Stomach smooth muscle (tissue), 2 donors: ENCODE measurements around the gene TMEM63A.
A peak's percentile ranks its signal among the peaks of the same experiment; 100 is the strongest.

Source experiments
- H3K27ac ChIP-seq: one replicate; pipeline ENCODE4 v1.7.0; 2013; ENCODE audit warnings: mild to moderate bottlenecking, low read length, inconsistent platforms
- H3K27me3 ChIP-seq, 2 donors: one replicate each; pipeline ENCODE4 v1.7.0; 2013; ENCODE audit warnings: low read length in 2 of 2; ENCODE audit not compliant: insufficient read depth in 2 of 2, control insufficient read depth in 1 of 2
- H3K36me3 ChIP-seq, 2 donors: one replicate each; pipeline ENCODE4 v1.7.0; 2013; ENCODE audit warnings: low read length in 2 of 2; ENCODE audit not compliant: control insufficient read depth in 2 of 2, insufficient read depth in 2 of 2
- H3K4me1 ChIP-seq: one replicate; pipeline ENCODE4 v1.7.0; 2013; ENCODE audit warnings: low read length; ENCODE audit not compliant: control insufficient read depth, insufficient read depth
- H3K4me3 ChIP-seq, 2 donors: one replicate each; pipeline ENCODE4 v1.7.0; 2013; ENCODE audit warnings: low read length in 2 of 2
- H3K9ac ChIP-seq, 2 donors: one replicate each; pipeline ENCODE4 v1.7.0; 2013; ENCODE audit warnings: low read length in 2 of 2, mild to moderate bottlenecking in 1 of 2
- H3K9me3 ChIP-seq, 2 donors: one replicate each; pipeline ENCODE4 v1.7.0; 2013; ENCODE audit warnings: low read length in 2 of 2; ENCODE audit not compliant: control insufficient read depth in 2 of 2
- donor health status: healthy.
- donor health status: Pancreatic carcinoma.

TMEM63A gene

GRCh38 chr1:225908773-225909172, 26.6 kb upstream of the TMEM63A start:
- Histone ChIP-seq H3K27me3 (no peaks in the 10 kb centered on the region), H3K9ac (no peak overlapping the region), H3K9me3 (no peaks in the 10 kb centered on the region), H3K4me1 (peaks cover 10% of the 10 kb centered on the region), H3K4me3 (no peak overlapping the region), H3K27ac (no peak overlapping the region), H3K36me3 (no peaks in the 10 kb centered on the region)

DNA sequence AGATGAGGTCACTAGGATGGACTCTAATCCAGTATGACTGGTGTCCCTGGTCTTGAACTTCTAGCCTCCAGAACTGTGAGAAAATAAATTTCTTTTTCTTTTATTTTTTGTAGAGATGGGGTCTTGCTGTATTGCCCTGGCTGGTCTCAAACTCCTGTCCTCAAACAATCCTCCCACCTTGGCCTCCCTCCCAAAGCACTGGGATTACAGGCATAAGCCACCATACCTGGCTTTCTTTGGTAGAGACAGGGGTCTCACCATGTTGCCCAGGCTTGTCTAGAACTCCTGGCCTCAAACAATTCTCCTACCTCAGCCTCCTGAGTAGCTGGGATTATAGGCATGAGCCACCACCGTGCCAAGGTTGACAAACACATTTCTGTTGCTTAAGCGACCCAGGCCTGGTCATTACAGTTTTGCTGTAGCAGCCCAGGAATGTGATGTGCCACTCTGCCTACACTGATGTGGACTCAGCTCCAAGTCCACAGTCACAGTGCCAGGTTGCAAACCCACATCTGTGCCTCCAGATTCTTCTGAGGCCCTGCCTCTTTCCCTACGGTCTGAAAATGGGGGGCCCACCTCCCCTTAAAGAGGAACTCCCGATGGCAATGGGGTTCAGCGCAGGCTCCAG, 25.9 kb upstream of the TMEM63A start:
- Histone ChIP-seq H3K27me3 (no peaks in the 10 kb centered on the region), H3K4me3 (no peak overlapping the region), H3K9me3 (no peaks in the 10 kb centered on the region), H3K27ac (no peak overlapping the region), H3K9ac (no peak overlapping the region), H3K4me1 (peaks cover 10% of the 10 kb centered on the region), H3K36me3 (no peaks in the 10 kb centered on the region)

DNA sequence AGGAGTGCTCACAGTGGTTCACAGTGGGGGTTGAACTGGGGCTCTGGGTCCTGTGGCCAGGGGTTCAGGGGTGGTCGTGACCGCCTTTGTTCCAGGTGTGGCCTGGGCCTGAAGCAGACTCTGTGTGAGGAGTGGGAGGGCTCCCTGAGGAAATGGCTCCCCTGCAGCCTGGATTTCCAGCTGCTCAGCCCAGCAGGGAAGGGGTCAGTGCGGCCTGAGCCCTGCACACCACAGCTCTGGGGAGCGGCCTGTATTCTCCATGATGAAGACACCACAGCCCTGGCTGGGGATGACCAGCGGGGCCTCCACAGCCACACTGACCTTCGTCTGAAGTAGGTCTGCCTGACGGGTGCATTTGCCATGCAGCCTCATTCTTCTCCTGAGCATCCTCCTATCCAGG, 25.2 kb upstream of the TMEM63A start:
- no peaks in the 10 kb centered on the region for H3K36me3 ChIP-seq
- H3K9ac ChIP-seq: no peak overlapping the region
- no peak overlapping the region for H3K4me3 ChIP-seq
- H3K4me1 ChIP-seq: peaks cover 10% of the 10 kb centered on the region
- no peak overlapping the region for H3K27ac ChIP-seq
- H3K27me3 ChIP-seq: no peaks in the 10 kb centered on the region
- H3K9me3 ChIP-seq: no peaks in the 10 kb centered on the region

DNA sequence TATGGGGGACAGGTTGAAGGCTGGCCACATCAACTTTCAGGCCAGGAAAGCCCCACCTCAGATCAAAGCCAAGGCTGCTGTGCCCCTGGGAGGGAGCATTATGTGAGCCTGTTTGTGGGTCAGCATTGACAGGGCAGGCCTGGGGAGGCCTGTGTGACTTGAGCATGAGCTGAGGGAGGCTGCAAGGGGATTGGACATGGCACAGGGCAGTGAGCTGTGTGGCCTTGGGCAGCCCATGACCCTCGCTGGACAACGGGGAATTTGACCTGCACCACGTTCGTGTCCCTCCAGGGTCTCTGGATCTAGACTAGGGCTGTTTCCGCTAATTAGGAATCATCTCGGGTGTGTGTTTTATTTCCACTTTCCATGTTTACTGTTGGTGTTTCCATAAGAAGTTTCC, 24.3 kb upstream of the TMEM63A start:
- Histone ChIP-seq H3K36me3 (no peaks in the 10 kb centered on the region), H3K9ac (no peak overlapping the region), H3K4me1 (peaks cover 6% of the 10 kb centered on the region), H3K27me3 (no peaks in the 10 kb centered on the region), H3K9me3 (no peaks in the 10 kb centered on the region), H3K4me3 (no peak overlapping the region), H3K27ac (no peak overlapping the region)

DNA sequence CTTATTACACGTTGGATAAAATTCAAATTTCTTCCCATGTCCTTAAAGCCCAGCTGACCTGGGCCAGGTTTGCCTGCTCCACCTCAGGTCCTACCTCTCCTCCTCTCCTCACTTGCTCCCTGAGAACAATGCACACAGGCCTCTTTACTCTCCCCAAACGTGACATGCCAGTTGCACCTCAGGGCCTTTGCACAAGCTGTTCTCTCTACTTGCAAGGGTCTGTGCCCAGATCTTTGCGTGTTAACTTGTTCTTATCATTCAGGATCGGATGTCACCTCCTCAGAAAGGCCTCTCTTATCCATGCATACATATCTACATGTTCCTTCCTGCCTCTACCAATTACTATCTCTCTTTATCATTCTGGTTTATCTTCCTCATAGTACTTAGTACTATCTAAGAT, 21.4 kb upstream of the TMEM63A start:
- H3K9ac ChIP-seq: no peak overlapping the region
- no peaks in the 10 kb centered on the region for H3K4me1 ChIP-seq

GRCh38 chr1:225899044-225899925, 17.1 kb upstream of the TMEM63A start:
- Histone ChIP-seq H3K36me3 (no peaks in the 10 kb centered on the region), H3K27ac (no peak overlapping the region), H3K4me1 (peaks cover 4% of the 10 kb centered on the region), H3K9ac (no peak overlapping the region), H3K4me3 (no peak overlapping the region), H3K9me3 (no peaks in the 10 kb centered on the region), H3K27me3 (no peaks in the 10 kb centered on the region)

More for the DNA sequence above, 21.4 kb upstream of the TMEM63A start:
- H3K36me3 ChIP-seq: no peaks in the 10 kb centered on the region
- H3K4me3 ChIP-seq: no peak overlapping the region
- H3K9me3 ChIP-seq: no peaks in the 10 kb centered on the region
- H3K27me3 ChIP-seq: no peaks in the 10 kb centered on the region
- H3K27ac ChIP-seq: no peak overlapping the region

DNA sequence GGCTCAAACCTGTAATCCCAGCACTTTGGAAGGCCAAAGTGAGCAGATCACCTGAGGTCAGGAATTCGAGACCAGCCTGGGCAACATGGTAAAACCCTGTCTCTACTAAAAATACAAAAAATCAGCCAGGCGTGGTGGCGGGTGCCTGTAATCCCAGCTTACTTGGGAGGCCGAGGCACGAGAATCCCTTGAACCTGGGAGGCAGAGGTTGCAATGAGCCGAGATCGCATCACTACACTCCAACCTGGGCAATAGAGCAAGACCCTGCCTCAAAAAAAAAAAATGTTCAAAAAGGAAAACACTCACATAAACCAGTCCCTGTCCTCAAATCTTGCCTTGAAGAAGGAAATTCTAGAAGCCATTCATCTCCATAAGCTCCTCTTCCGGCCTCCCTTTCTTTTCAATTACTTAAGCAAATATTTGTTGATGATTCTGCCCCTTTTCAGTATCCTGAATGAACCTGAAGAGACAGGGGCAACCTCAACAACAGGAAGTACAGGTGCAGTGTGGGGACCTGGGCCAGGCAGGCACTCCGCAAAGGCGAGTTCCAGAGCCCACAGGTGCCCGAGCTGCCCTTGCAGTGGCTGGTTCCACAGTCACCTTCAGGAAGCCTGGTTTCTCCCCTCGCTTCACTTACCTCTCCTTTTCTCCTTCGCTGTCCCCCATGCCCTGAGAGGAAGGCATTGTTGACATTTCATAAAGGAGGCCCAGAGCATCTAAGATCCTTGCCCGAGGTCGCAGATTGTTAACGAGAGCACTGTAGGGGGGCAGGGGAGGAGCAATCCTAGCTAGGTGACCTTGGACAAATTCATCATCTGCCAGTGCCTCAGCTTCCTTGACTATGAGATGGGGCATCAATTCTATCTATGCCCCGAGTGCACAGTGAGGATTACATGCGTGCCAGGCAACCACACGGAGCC, 15.7 kb upstream of the TMEM63A start:
- H3K4me3 ChIP-seq: no peak overlapping the region
- no peaks in the 10 kb centered on the region for H3K9me3 ChIP-seq
- no peak overlapping the region for H3K27ac ChIP-seq
- H3K9ac ChIP-seq: no peak overlapping the region
- no peaks in the 10 kb centered on the region for H3K27me3 ChIP-seq
- no peaks in the 10 kb centered on the region for H3K36me3 ChIP-seq
- H3K4me1 ChIP-seq: peaks cover 4% of the 10 kb centered on the region

GRCh38 chr1:225896937-225897549, 14.9 kb upstream of the TMEM63A start:
- H3K4me1 ChIP-seq: peaks cover 4% of the 10 kb centered on the region
- H3K27ac ChIP-seq: no peak overlapping the region
- H3K9me3 ChIP-seq: no peaks in the 10 kb centered on the region
- H3K9ac ChIP-seq: peak overlapping the region in 1 of 2 donors; percentile 13
- H3K4me3 ChIP-seq: no peak overlapping the region
- no peaks in the 10 kb centered on the region for H3K36me3 ChIP-seq
- H3K27me3 ChIP-seq: no peaks in the 10 kb centered on the region

GRCh38 chr1:225896494-225896893, 14.3 kb upstream of the TMEM63A start:
- H3K4me1 ChIP-seq: peaks cover 4% of the 10 kb centered on the region
- no peaks in the 10 kb centered on the region for H3K27me3 ChIP-seq
- no peak overlapping the region for H3K9ac ChIP-seq
- H3K36me3 ChIP-seq: no peaks in the 10 kb centered on the region
- H3K27ac ChIP-seq: no peak overlapping the region
- no peaks in the 10 kb centered on the region for H3K9me3 ChIP-seq
- H3K4me3 ChIP-seq: no peak overlapping the region

- Histone ChIP-seq H3K4me3 (no peak overlapping the region), H3K4me1 (peaks cover 4% of the 10 kb centered on the region), H3K9ac (no peak overlapping the region), H3K36me3 (no peaks in the 10 kb centered on the region), H3K27ac (no peak overlapping the region), H3K9me3 (no peaks in the 10 kb centered on the region), H3K27me3 (no peaks in the 10 kb centered on the region)
Observed at GRCh38 chr1:225892307-225892706, 10.1 kb upstream of the TMEM63A start.
